ENCODE results near the gene SAMSN1. TPM values are rescaled to one million over a fixed set of nuclear protein-coding genes. Genes with fewer than 3 reads are reported as not detected.

SAMSN1 gene
- total RNA-seq, 4 donors from 2014 or later: 1.3 to 7.4 (median 1.9) TPM

- Histone ChIP-seq H3K36me3 (no peaks in the 10 kb centered on the region), H3K27ac (no peak overlapping the region), H3K27me3 (no peaks in the 10 kb centered on the region), H3K9me3 (no peaks in the 10 kb centered on the region), H3K4me1 (no peaks in the 10 kb centered on the region), H3K4me3 (replicated peaks in 1 of 3) (no peak overlapping the region)
- WGBS, 2 donors: 23 to 83% methylated on average over 1 of the region's 1 CpG
- DNase-seq: no peak
- no peak for TF ChIP-seq POLR2A (IDR thresholded peaks at IDR 0.05)
- no peak for TF ChIP-seq CTCF (IDR thresholded peaks at IDR 0.05)
- intact Hi-C loops (cut with DNase I): no loop called here
These were observed 110.7 kb downstream of the SAMSN1 start for GRCh38 chr21:14435423-14435822.

Other genes with a start within 250 kb of the SAMSN1 start
- gene HSPA13, start 163.2 kb downstream of the SAMSN1 start, total RNA-seq: 10 to 100 TPM; 19.6 to 26.9 (median 21.5) TPM